Measurements from ENCODE around the gene MYO18B. TPM values are rescaled to one million over a fixed set of nuclear protein-coding genes. Genes with fewer than 3 reads are reported as not detected.

The MYO18B gene
- total and polyA plus RNA-seq, 2 of the 8 experiments (the other 6 are each of a cell fraction or from before 2014, with no cell fraction given) = 0.62 to 0.78 TPM

GRCh38 chr22:26035523-26035922 lies 293.5 kb downstream of the MYO18B start:
- no peak overlapping the region for H3K56ac ChIP-seq (replicated peaks; ENCODE audit: insufficient read length, low read depth, low read length)
- no peaks in the 10 kb centered on the region for H3K23me2 ChIP-seq (ENCODE audit: low read depth, low read length)
- H2BK12ac ChIP-seq (ENCODE audit: low read depth, low read length) = no peak overlapping the region
- no peak overlapping the region for H4K91ac ChIP-seq (replicated peaks; ENCODE audit: insufficient read length, low read length)
- no peaks in the 10 kb centered on the region for H3K27me3 ChIP-seq (replicated peaks in 1 of 4; ENCODE audit: control insufficient read depth in 3 of 4, extremely low read depth in 1 of 4, insufficient read depth in 3 of 4, low read length in 3 of 4)
- no peak overlapping the region for H2BK5ac ChIP-seq (ENCODE audit: low read depth, low read length)
- no peak overlapping the region for H2BK120ac ChIP-seq (replicated peaks; ENCODE audit: low read depth, low read length)
- H3K23ac ChIP-seq (ENCODE audit: insufficient read length) = no peak overlapping the region
- no peak overlapping the region for H3K14ac ChIP-seq (ENCODE audit: insufficient read length)
- no peak overlapping the region for H3K9ac ChIP-seq (replicated peaks in 1 of 4; ENCODE audit: extremely low read depth in 1 of 4, low read depth in 3 of 4, low read length in 3 of 4)
- DNase-seq (ENCODE audit: low read depth in 1 of 2, low spot score in 2 of 2) (no peak), FAIRE-seq (no peak)
- H2BK15ac ChIP-seq (ENCODE audit: low read length) = no peak overlapping the region
- H3K18ac ChIP-seq (ENCODE audit: extremely low read depth, low read length) = no peak overlapping the region
- H3K4me1 ChIP-seq (replicated peaks in 1 of 4; ENCODE audit: control insufficient read depth in 3 of 4, insufficient read depth in 4 of 4, low read length in 3 of 4) = peaks cover 0 to 7% (median 2%) of the 10 kb centered on the region in 4 experiments; a peak in 1 of 7 replicates
- H3K4me2 ChIP-seq (ENCODE audit: insufficient read depth in 1 of 2, low read depth in 2 of 2, low read length in 2 of 2) = no peak overlapping the region
- no peaks in the 10 kb centered on the region for H3K79me2 ChIP-seq (ENCODE audit: control insufficient read depth in 1 of 2, insufficient read depth in 2 of 2, low read length in 2 of 2)
- no peaks in the 10 kb centered on the region for H3K79me1 ChIP-seq (ENCODE audit: low read depth, low read length)
- ChIA-PET CTCF (ENCODE audit: partially characterized antibody) (no interaction called here), POLR2A (ENCODE audit: partially characterized antibody) (no interaction called here)
- H3K36me3 ChIP-seq (ENCODE audit: control insufficient read depth in 2 of 4, insufficient read depth in 4 of 4, low read length in 3 of 4) = no peaks in the 10 kb centered on the region; a peak in 1 of 8 replicates
- H4K8ac ChIP-seq (ENCODE audit: extremely low read depth, insufficient read depth, low read length) = no peak overlapping the region
- H2AFZ ChIP-seq (ENCODE audit: low read length) = no peak overlapping the region
- no peak overlapping the region for H2BK20ac ChIP-seq (ENCODE audit: low read length)
- no peak overlapping the region for H3K4me3 ChIP-seq (ENCODE audit: extremely low read depth in 1 of 4, insufficient read depth in 2 of 4, low read depth in 3 of 4, low read length in 4 of 4)
- H4K20me1 ChIP-seq (replicated peaks in 1 of 2; ENCODE audit: control insufficient read depth in 1 of 2, insufficient read depth in 2 of 2, low read length in 2 of 2) = no peaks in the 10 kb centered on the region
- TF ChIP-seq SRF (IDR thresholded peaks at IDR 0.05; ENCODE audit: low read depth, low read length) (no peak), TEAD4 (IDR thresholded peaks at IDR 0.05; ENCODE audit: low read depth, low read length) (no peak), EP300 (IDR thresholded peaks at IDR 0.05; ENCODE audit: borderline replicate concordance in 1 of 2, low read depth in 2 of 2, low read length in 2 of 2) (no peak)
- no peak overlapping the region for H3K27ac ChIP-seq (ENCODE audit: low read depth, low read length)
- H2AK5ac ChIP-seq (ENCODE audit: low read depth, low read length) = no peak overlapping the region
- H4K5ac ChIP-seq (ENCODE audit: insufficient read length, low read depth, low read length) = no peak overlapping the region
- 90% methylated on average over 3 of the region's 3 CpGs; no CpG with 5 or more reads in 1 of the 2 experiments for WGBS, 2 experiments (ENCODE audit: extremely low coverage in 1 of 2, insufficient coverage in 1 of 2, insufficient read length in 1 of 2, insufficient replicate concordance in 2 of 2, low coverage in 1 of 2, low lambda C conversion rate in 2 of 2, missing lambda C conversion rate in 1 of 2)
- peaks cover 11 to 16% of the 10 kb centered on the region in 2 experiments for H3K9me3 ChIP-seq (ENCODE audit: insufficient read depth in 2 of 2, low read depth in 1 of 2, low read length in 1 of 2)
- H3K4ac ChIP-seq (replicated peaks; ENCODE audit: insufficient read length, low read depth, low read length) = no peak overlapping the region
